Endothelial cell of umbilical vein (primary cell): ENCODE data around the gene IL4I1. TPM values are rescaled to one million over a fixed set of nuclear protein-coding genes. Genes with fewer than 3 reads are reported as not detected.

Experiments used
- BruUV-seq: library from RNA; stranded (reverse); fragments of 400-500 nt; replicated peaks from 2 replicates; lab custom pipeline; 2021; lab: Mats Ljungman, UMichigan
- CTCF ChIA-PET: fragments of 300-600, 350-600 bp; sonication (Branson Sonifier 250); formaldehyde crosslinking; loops from one replicate; lab custom pipeline; 2021; ENCODE audit warnings: antibody characterized with exemption, inconsistent platforms; lab: Charles Lee
- POLR2A ChIA-PET: fragments of 300-600, 350-600 bp; sonication (Branson Sonifier 250); formaldehyde crosslinking; loops from one replicate; lab custom pipeline; 2021; ENCODE audit warnings: antibody characterized with exemption, inconsistent platforms; lab: Charles Lee
- DNase-seq: peaks from one replicate; pipeline ENCODE4 v3.0.0-alpha.2; 2011; ENCODE audit warnings: low read depth, low spot score
- FAIRE-seq: peaks from 2 replicates; lab custom pipeline; 2011; peaks lifted over from hg19 to GRCh38; lab: Jason Lieb, UNC
- H2AFZ ChIP-seq: 2 replicates; pipeline ENCODE4 v1.6.0; 2012; ENCODE audit warnings: low read depth, low read length, control low read depth, inconsistent platforms
- H3K27ac ChIP-seq: 2 replicates; pipeline ENCODE4 v1.5.1; 2011; ENCODE audit warnings: low read depth, mild to moderate bottlenecking, control low read depth, low read length, moderate library complexity; ENCODE audit not compliant: insufficient read depth
- H3K27me3 ChIP-seq, 2 experiments: 2 replicates each; pipeline versions ENCODE4 v1.6.0 to v1.6.1; 2011; ENCODE audit warnings: low read length in 2 of 2, mixed read lengths in 1 of 2; ENCODE audit not compliant: control insufficient read depth in 2 of 2, insufficient read depth in 2 of 2
- H3K36me3 ChIP-seq, 2 experiments: 2 replicates in 1 of 2; 3 replicates in 1 of 2; pipeline ENCODE4 v1.5.1; 2011; ENCODE audit warnings: low read length in 2 of 2, mild to moderate bottlenecking in 1 of 2, moderate library complexity in 1 of 2; ENCODE audit not compliant: control insufficient read depth in 2 of 2, insufficient read depth in 2 of 2; ENCODE audit errors: extremely low read depth in 1 of 2
- H3K4me1 ChIP-seq: 3 replicates; pipeline ENCODE4 v1.5.1; 2011; ENCODE audit warnings: mild to moderate bottlenecking, low read length; ENCODE audit not compliant: control insufficient read depth, insufficient read depth; ENCODE audit errors: extremely low read depth
- H3K4me2 ChIP-seq: 2 replicates; pipeline ENCODE4 v1.6.1; 2011; ENCODE audit warnings: low read length, control low read depth, mixed read lengths; ENCODE audit not compliant: insufficient read depth
- H3K4me3 ChIP-seq, 3 experiments: fragments of 200-600 bp in 1 of 3; sonication (generic), shearing (Covaris generic) in 1 of 3; replicated peaks in 1 of 3; 2 replicates each; pipeline ENCODE4 v1.5.1; 2011 to 2016; ENCODE audit warnings: control low read depth in 3 of 3, low read length in 3 of 3, mild to moderate bottlenecking in 2 of 3, inconsistent platforms in 1 of 3, low read depth in 1 of 3, moderate library complexity in 1 of 3; ENCODE audit not compliant: insufficient read depth in 1 of 3
- H3K79me2 ChIP-seq: 2 replicates; pipeline ENCODE4 v1.6.0; 2012; ENCODE audit warnings: low read length, inconsistent platforms; ENCODE audit not compliant: control insufficient read depth, insufficient read depth
- H3K9ac ChIP-seq: replicated peaks from 2 replicates; pipeline ENCODE3; 2011; ENCODE audit warnings: low read length, control low read depth; ENCODE audit not compliant: insufficient read depth; ENCODE audit errors: extremely low read depth
- H3K9me1 ChIP-seq: replicated peaks from 3 replicates; pipeline ENCODE4 v1.6.0; 2011; ENCODE audit warnings: mild to moderate bottlenecking, low read length; ENCODE audit not compliant: control insufficient read depth, insufficient read depth; ENCODE audit errors: extremely low read depth
- H3K9me3 ChIP-seq: replicated peaks from 2 replicates; pipeline ENCODE4 v1.5.1; 2012; ENCODE audit warnings: low read length, inconsistent platforms; ENCODE audit not compliant: control insufficient read depth, insufficient read depth
- H4K20me1 ChIP-seq: replicated peaks from 2 replicates; pipeline ENCODE3; 2011; ENCODE audit warnings: mild to moderate bottlenecking, low read length; ENCODE audit not compliant: control insufficient read depth, insufficient read depth; ENCODE audit errors: extremely low read depth
- CTCF ChIP-seq, 2 donors: IDR thresholded peaks; 1 replicate in 1 of 2; 2 replicates in 1 of 2; pipeline ENCODE4 v1.5.1; 2011; ENCODE audit warnings: low read length in 2 of 2, mild to moderate bottlenecking in 2 of 2, moderate library complexity in 2 of 2, control low read depth in 1 of 2, inconsistent platforms in 1 of 2, low read depth in 1 of 2; ENCODE audit not compliant: insufficient read depth in 1 of 2; ENCODE audit errors: extremely low read depth in 1 of 2
- EZH2 ChIP-seq: IDR thresholded peaks from 2 replicates; pipeline ENCODE4 v1.6.1; 2012; ENCODE audit warnings: borderline replicate concordance, low read depth, mild to moderate bottlenecking, moderate library complexity, low read length, inconsistent platforms; ENCODE audit not compliant: severe bottlenecking
- FOS ChIP-seq: IDR thresholded peaks from 2 replicates; pipeline ENCODE4 v1.6.1; 2011; ENCODE audit warnings: mild to moderate bottlenecking, low read length, moderate library complexity, borderline replicate concordance; ENCODE audit not compliant: insufficient read depth
- GATA2 ChIP-seq: IDR thresholded peaks from 2 replicates; pipeline ENCODE4 v1.7.0; 2011; ENCODE audit warnings: low read depth, mild to moderate bottlenecking, moderate library complexity, mixed read lengths, low read length; ENCODE audit not compliant: insufficient read length, insufficient read depth
- JUN ChIP-seq: IDR thresholded peaks from 2 replicates; pipeline ENCODE4 v1.6.1; 2011; ENCODE audit warnings: borderline replicate concordance, low read depth; ENCODE audit not compliant: insufficient read length, insufficient read depth
- MYC ChIP-seq: IDR thresholded peaks from one replicate; pipeline ENCODE4 v1.6.1; 2011; ENCODE audit warnings: mild to moderate bottlenecking, low read depth, low read length
- POLR2A ChIP-seq: IDR thresholded peaks from 2 replicates; pipeline ENCODE4 v1.6.1; 2012; ENCODE audit warnings: low read depth, mild to moderate bottlenecking, control low read depth, low read length
- POLR2AphosphoS5 ChIP-seq: IDR thresholded peaks from 2 replicates; pipeline ENCODE4 v1.6.1; 2012; ENCODE audit warnings: low read depth, mild to moderate bottlenecking, control low read depth, low read length, moderate library complexity; ENCODE audit not compliant: insufficient read depth
- dilution Hi-C: fragments of 300-500 bp; cut with MboI; formaldehyde crosslinking; loops from one replicate; pipeline ENCODE4 v1.15.0; 2019; ENCODE audit warnings: low sequenced_read_pairs; ENCODE audit not compliant: extremely low pct_ligation_motif_present
- intact Hi-C: fragments of 100-400 bp; cut with micrococcal nuclease; formaldehyde crosslinking; loops from one replicate; pipeline ENCODE4 v1.10.0; 2022
- polyA plus RNA-seq, 4 experiments: library from polyadenylated mRNA; depleted of rRNA in 3 of 4; stranded (reverse) in 3 of 4; unstranded in 1 of 4; fragments of >200 nt; gene quantifications; 2 replicates each; pipeline versions ENCODE4 v1.2.1 to v1.2.3, GENCODE V29; 2011 to 2012; ENCODE audit warnings: missing spikeins in 1 of 4
- total RNA-seq: library from RNA; stranded (reverse); gene quantifications from 2 replicates; pipeline ENCODE4 v1.2.3, GENCODE V29; 2021
- TF ChIP-seq, protein P1 (sequence below): IDR thresholded peaks from 2 replicates; pipeline ENCODE4 v1.6.1; 2011; ENCODE audit not compliant: insufficient read depth, insufficient read length

IL4I1 gene
- total and polyA plus RNA-seq, 2 donors (not counting 3 experiments of a cell fraction or from before 2014, with no cell fraction given): 5.0 to 5.6 TPM

DNA sequence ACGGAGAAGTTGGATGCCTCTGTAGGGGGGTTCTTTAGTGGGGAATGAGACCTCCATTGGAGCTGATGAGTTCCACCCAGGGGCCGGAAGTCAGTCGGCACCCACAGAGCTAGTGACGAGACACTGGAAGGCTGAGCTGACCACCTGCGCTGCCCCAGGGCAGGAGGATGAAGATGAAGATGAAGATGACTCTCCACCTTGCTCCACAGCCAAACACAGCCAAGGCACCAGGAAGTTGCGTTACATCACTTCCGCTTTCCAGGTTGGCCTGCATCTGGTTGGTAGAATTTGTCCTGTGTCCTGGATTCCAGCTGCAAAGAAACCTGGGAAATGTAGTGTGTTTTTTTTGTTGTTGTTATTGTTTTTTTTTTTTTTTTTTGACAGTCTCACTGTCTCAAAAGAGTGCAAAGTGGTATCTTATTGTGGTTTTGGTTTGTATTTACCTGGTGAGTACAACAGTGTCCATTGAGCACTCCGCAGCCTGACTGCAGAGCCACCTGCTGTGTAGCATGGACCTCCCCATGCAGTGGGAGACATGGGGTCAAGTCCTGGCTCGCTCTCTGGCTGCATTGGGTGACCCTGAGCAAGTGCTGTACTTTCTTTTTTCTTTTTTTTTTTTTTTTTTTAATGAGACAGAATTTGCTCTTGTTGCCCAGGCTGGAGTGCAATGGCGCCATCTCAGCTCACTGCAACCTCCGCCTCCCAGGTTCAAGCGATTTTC lies 17.3 kb downstream of the IL4I1 start:
- H3K9me1 ChIP-seq: no peaks in the 10 kb centered on the region
- TF ChIP-seq CTCF (IDR thresholded peaks at IDR 0.05; ENCODE audit: extremely low read depth in 1 of 2, insufficient read depth in 1 of 2, low read depth in 1 of 2, low read length in 2 of 2) (no peak), FOS (no peak), GATA2 (no peak), MYC (no peak), POLR2A (no peak), POLR2AphosphoS5 (no peak), JUN (no peak), EZH2 (no peak)
- TF ChIP-seq, protein P1, sequence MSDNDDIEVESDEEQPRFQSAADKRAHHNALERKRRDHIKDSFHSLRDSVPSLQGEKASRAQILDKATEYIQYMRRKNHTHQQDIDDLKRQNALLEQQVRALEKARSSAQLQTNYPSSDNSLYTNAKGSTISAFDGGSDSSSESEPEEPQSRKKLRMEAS: no peak
- peaks cover 15% of the 10 kb centered on the region for H3K79me2 ChIP-seq
- dilution Hi-C loops (no loop called here), intact Hi-C loops (loop anchor here (5.0 kb wide), 1 partner anchor 427 kb away; the partner anchor contains the start of genes ALDH16A1 and PIH1D1)
- H3K27me3 ChIP-seq: no peaks in the 10 kb centered on the region
- no peaks in the 10 kb centered on the region for H3K9me3 ChIP-seq
- ChIA-PET CTCF (no interaction called here), POLR2A (interaction anchor here (0.6 kb wide), 1 partner anchor 17 kb away, joined by 3 read pairs; the partner anchor contains the start of gene IL4I1)
- FAIRE-seq (peak; percentile 46), DNase-seq (no peak)
- H3K4me3 ChIP-seq: no peak overlapping the region
- no TSS peak for BruUV-seq
- peaks cover 14% of the 10 kb centered on the region for H3K4me1 ChIP-seq
- H3K9ac ChIP-seq: no peak overlapping the region
- H2AFZ ChIP-seq: no peak overlapping the region
- H4K20me1 ChIP-seq: no peaks in the 10 kb centered on the region
- no peak overlapping the region for H3K4me2 ChIP-seq
- peaks cover 15 to 40% of the 10 kb centered on the region in 2 experiments for H3K36me3 ChIP-seq
- H3K27ac ChIP-seq: no peak overlapping the region
